ENCODE results near the gene LRP1B. TPM values are rescaled to one million over a fixed set of nuclear protein-coding genes. Genes with fewer than 3 reads are reported as not detected.

LRP1B gene
- total and polyA plus RNA-seq, 2 of the 8 experiments (the other 6 are each of a cell fraction or from before 2014, with no cell fraction given): 0.03 TPM; not detected in 1

- TF ChIP-seq CHD7 (IDR thresholded peaks at IDR 0.05; ENCODE audit: insufficient replicate concordance, low read length) (no peak), TBP (IDR thresholded peaks at IDR 0.05; ENCODE audit: low read depth, low read length) (no peak), RFX5 (IDR thresholded peaks at IDR 0.05; ENCODE audit: borderline replicate concordance, low read depth, low read length) (no peak), EGR1 (IDR thresholded peaks at IDR 0.05; ENCODE audit: borderline replicate concordance, low read depth, low read length) (no peak), POU5F1 (IDR thresholded peaks at IDR 0.05; ENCODE audit: low read depth, low read length) (no peak), TAF1 (IDR thresholded peaks at IDR 0.05; ENCODE audit: low read depth, low read length) (no peak)
Observed at GRCh38 chr2:142065156-142065555, 65.7 kb downstream of the LRP1B start (continued).

Measured in H1 (cell line).